ENCODE results near the gene ANAPC5.

ANAPC5 gene

GRCh38 chr12:121274036-121274763 is 78.0 kb downstream of the ANAPC5 start:
- 97% methylated on average over 34 to 35 of the region's 35 CpGs for WGBS, 2 experiments (ENCODE audit: insufficient coverage in 2 of 2)
- Histone ChIP-seq H3K9me3 (ENCODE audit: control insufficient read depth, low read length) (no peaks in the 10 kb centered on the region), H3K27ac (ENCODE audit: low read depth, low read length, severe bottlenecking) (no peak overlapping the region), H3K36me3 (ENCODE audit: control insufficient read depth, insufficient read depth, low read length) (peaks cover 27% of the 10 kb centered on the region), H3K4me1 (ENCODE audit: control insufficient read depth, insufficient read depth, low read length, poor library complexity, severe bottlenecking) (no peaks in the 10 kb centered on the region), H3K4me3 (ENCODE audit: extremely low read depth, insufficient read depth, low read length, poor library complexity, severe bottlenecking) (no peak overlapping the region)

- WGBS, 2 experiments (ENCODE audit: insufficient coverage in 2 of 2), result 94 to 95% methylated on average over 11 to 14 of the region's 14 CpGs
- Histone ChIP-seq H3K9me3 (ENCODE audit: control insufficient read depth, low read length) (no peaks in the 10 kb centered on the region), H3K4me3 (ENCODE audit: extremely low read depth, insufficient read depth, low read length, poor library complexity, severe bottlenecking) (no peak overlapping the region), H3K4me1 (ENCODE audit: control insufficient read depth, insufficient read depth, low read length, poor library complexity, severe bottlenecking) (no peaks in the 10 kb centered on the region), H3K27ac (ENCODE audit: low read depth, low read length, severe bottlenecking) (no peak overlapping the region), H3K36me3 (ENCODE audit: control insufficient read depth, insufficient read depth, low read length) (peaks cover 34% of the 10 kb centered on the region)
These were observed 78.8 kb downstream of the ANAPC5 start for GRCh38 chr12:121273364-121273896.

GRCh38 chr12:121267822-121268221 is 84.4 kb downstream of the ANAPC5 start:
- H3K9me3 ChIP-seq (ENCODE audit: control insufficient read depth, low read length), result no peaks in the 10 kb centered on the region
- no peaks in the 10 kb centered on the region for H3K4me1 ChIP-seq (ENCODE audit: control insufficient read depth, insufficient read depth, low read length, poor library complexity, severe bottlenecking)
- no CpG with 5 or more reads among the region's 1 CpG for WGBS, 2 experiments (ENCODE audit: insufficient coverage in 2 of 2)
- H3K4me3 ChIP-seq (ENCODE audit: extremely low read depth, insufficient read depth, low read length, poor library complexity, severe bottlenecking), result no peak overlapping the region
- H3K36me3 ChIP-seq (ENCODE audit: control insufficient read depth, insufficient read depth, low read length), result peaks cover 58% of the 10 kb centered on the region
- no peak overlapping the region for H3K27ac ChIP-seq (ENCODE audit: low read depth, low read length, severe bottlenecking)

GRCh38 chr12:121264951-121265515 is 87.2 kb downstream of the ANAPC5 start:
- peaks cover 61% of the 10 kb centered on the region for H3K36me3 ChIP-seq (ENCODE audit: control insufficient read depth, insufficient read depth, low read length)
- H3K27ac ChIP-seq (ENCODE audit: low read depth, low read length, severe bottlenecking), result no peak overlapping the region
- 96% methylated on average over 8 to 9 of the region's 10 CpGs for WGBS, 2 experiments (ENCODE audit: insufficient coverage in 2 of 2)

GRCh38 chr12:121264135-121264534 is 88.1 kb downstream of the ANAPC5 start:
- WGBS, 2 experiments (ENCODE audit: insufficient coverage in 2 of 2), result 83 to 89% methylated on average over 3 to 6 of the region's 8 CpGs
- H3K4me3 ChIP-seq (ENCODE audit: extremely low read depth, insufficient read depth, low read length, poor library complexity, severe bottlenecking), result no peak overlapping the region
- no peak overlapping the region for H3K27ac ChIP-seq (ENCODE audit: low read depth, low read length, severe bottlenecking)
- H3K4me1 ChIP-seq (ENCODE audit: control insufficient read depth, insufficient read depth, low read length, poor library complexity, severe bottlenecking), result no peaks in the 10 kb centered on the region
- H3K9me3 ChIP-seq (ENCODE audit: control insufficient read depth, low read length), result no peaks in the 10 kb centered on the region
- peaks cover 61% of the 10 kb centered on the region for H3K36me3 ChIP-seq (ENCODE audit: control insufficient read depth, insufficient read depth, low read length)

More at GRCh38 chr12:121264951-121265515, 87.2 kb downstream of the ANAPC5 start:
- Histone ChIP-seq H3K4me3 (ENCODE audit: extremely low read depth, insufficient read depth, low read length, poor library complexity, severe bottlenecking) (no peak overlapping the region), H3K4me1 (ENCODE audit: control insufficient read depth, insufficient read depth, low read length, poor library complexity, severe bottlenecking) (no peaks in the 10 kb centered on the region), H3K9me3 (ENCODE audit: control insufficient read depth, low read length) (no peaks in the 10 kb centered on the region)

GRCh38 chr12:121263206-121263935 is 88.8 kb downstream of the ANAPC5 start:
- H3K27ac ChIP-seq (ENCODE audit: low read depth, low read length, severe bottlenecking), result no peak overlapping the region
- H3K4me3 ChIP-seq (ENCODE audit: extremely low read depth, insufficient read depth, low read length, poor library complexity, severe bottlenecking), result no peak overlapping the region
- H3K9me3 ChIP-seq (ENCODE audit: control insufficient read depth, low read length), result no peaks in the 10 kb centered on the region
- peaks cover 57% of the 10 kb centered on the region for H3K36me3 ChIP-seq (ENCODE audit: control insufficient read depth, insufficient read depth, low read length)
- H3K4me1 ChIP-seq (ENCODE audit: control insufficient read depth, insufficient read depth, low read length, poor library complexity, severe bottlenecking), result no peaks in the 10 kb centered on the region
- WGBS, 2 experiments (ENCODE audit: insufficient coverage in 2 of 2), result 85 to 98% methylated on average over 6 to 9 of the region's 10 CpGs

GRCh38 chr12:121261398-121261797 is 90.8 kb downstream of the ANAPC5 start:
- H3K4me1 ChIP-seq (ENCODE audit: control insufficient read depth, insufficient read depth, low read length, poor library complexity, severe bottlenecking), result no peaks in the 10 kb centered on the region
- H3K27ac ChIP-seq (ENCODE audit: low read depth, low read length, severe bottlenecking), result no peak overlapping the region
- H3K36me3 ChIP-seq (ENCODE audit: control insufficient read depth, insufficient read depth, low read length), result peaks cover 44% of the 10 kb centered on the region
- WGBS, 2 experiments (ENCODE audit: insufficient coverage in 2 of 2), result 95% methylated on average over 3 to 6 of the region's 6 CpGs
- H3K4me3 ChIP-seq (ENCODE audit: extremely low read depth, insufficient read depth, low read length, poor library complexity, severe bottlenecking), result no peak overlapping the region
- H3K9me3 ChIP-seq (ENCODE audit: control insufficient read depth, low read length), result no peaks in the 10 kb centered on the region

GRCh38 chr12:121260091-121260490 is 92.1 kb downstream of the ANAPC5 start:
- 89 to 98% methylated on average over 5 to 6 of the region's 7 CpGs for WGBS, 2 experiments (ENCODE audit: insufficient coverage in 2 of 2)
- H3K9me3 ChIP-seq (ENCODE audit: control insufficient read depth, low read length), result no peaks in the 10 kb centered on the region
- no peaks in the 10 kb centered on the region for H3K4me1 ChIP-seq (ENCODE audit: control insufficient read depth, insufficient read depth, low read length, poor library complexity, severe bottlenecking)
- H3K27ac ChIP-seq (ENCODE audit: low read depth, low read length, severe bottlenecking), result no peak overlapping the region
- peaks cover 44% of the 10 kb centered on the region for H3K36me3 ChIP-seq (ENCODE audit: control insufficient read depth, insufficient read depth, low read length)
- no peak overlapping the region for H3K4me3 ChIP-seq (ENCODE audit: extremely low read depth, insufficient read depth, low read length, poor library complexity, severe bottlenecking)

GRCh38 chr12:121259074-121259473 is 93.1 kb downstream of the ANAPC5 start:
- no peaks in the 10 kb centered on the region for H3K4me1 ChIP-seq (ENCODE audit: control insufficient read depth, insufficient read depth, low read length, poor library complexity, severe bottlenecking)
- no peak overlapping the region for H3K4me3 ChIP-seq (ENCODE audit: extremely low read depth, insufficient read depth, low read length, poor library complexity, severe bottlenecking)
- peaks cover 48% of the 10 kb centered on the region for H3K36me3 ChIP-seq (ENCODE audit: control insufficient read depth, insufficient read depth, low read length)
- 96% methylated on average over 6 to 11 of the region's 11 CpGs for WGBS, 2 experiments (ENCODE audit: insufficient coverage in 2 of 2)
- no peaks in the 10 kb centered on the region for H3K9me3 ChIP-seq (ENCODE audit: control insufficient read depth, low read length)
- H3K27ac ChIP-seq (ENCODE audit: low read depth, low read length, severe bottlenecking), result no peak overlapping the region
